ENCODE data around the gene ANTXRL. TPM values are rescaled to one million over a fixed set of nuclear protein-coding genes. Genes with fewer than 3 reads are reported as not detected.

Gene ANTXRL
- total and polyA plus RNA-seq, 2 of the 8 experiments (the other 6 are each of a cell fraction or from before 2014, with no cell fraction given): not detected

Other genes with a start within 250 kb of the ANTXRL start
- not detected in 2 replicates for gene MSMB, start 240.7 kb upstream of the ANTXRL start, total RNA-seq (2021; fragmentation: NEBNext Ultra II Directional; extraction: Animal tissue kit (Norgen Biotek cat#: 25700))
- not detected in 2 replicates for gene MSMB, start 240.7 kb upstream of the ANTXRL start, polyA plus RNA-seq (2011; rRNA removed)
- gene ANXA8L1, start 88.8 kb downstream of the ANTXRL start, total RNA-seq (2021; fragmentation: NEBNext Ultra II Directional; extraction: Animal tissue kit (Norgen Biotek cat#: 25700)): not detected in 2 replicates
- 0.20 TPM in 1 of 2 replicates, not detected in the other for gene ANXA8L1, start 88.8 kb downstream of the ANTXRL start, polyA plus RNA-seq (2011; rRNA removed)
- gene NPY4R, start 179.0 kb downstream of the ANTXRL start, total RNA-seq (2021; fragmentation: NEBNext Ultra II Directional; extraction: Animal tissue kit (Norgen Biotek cat#: 25700)): not detected in 2 replicates
- 0.03 and 0.15 TPM in 2 replicates for gene NPY4R, start 179.0 kb downstream of the ANTXRL start, polyA plus RNA-seq (2011; rRNA removed)

Data from H1 (cell line).